ENCODE measurements around the gene CD200R1. TPM values are rescaled to one million over a fixed set of nuclear protein-coding genes. Genes with fewer than 3 reads are reported as not detected.
A peak's percentile ranks its signal among the peaks of the same experiment; 100 is the strongest.

The CD200R1 gene
- total and polyA plus RNA-seq, 2 experiments from 2014 or later = 0.18 to 0.28 TPM

DNA sequence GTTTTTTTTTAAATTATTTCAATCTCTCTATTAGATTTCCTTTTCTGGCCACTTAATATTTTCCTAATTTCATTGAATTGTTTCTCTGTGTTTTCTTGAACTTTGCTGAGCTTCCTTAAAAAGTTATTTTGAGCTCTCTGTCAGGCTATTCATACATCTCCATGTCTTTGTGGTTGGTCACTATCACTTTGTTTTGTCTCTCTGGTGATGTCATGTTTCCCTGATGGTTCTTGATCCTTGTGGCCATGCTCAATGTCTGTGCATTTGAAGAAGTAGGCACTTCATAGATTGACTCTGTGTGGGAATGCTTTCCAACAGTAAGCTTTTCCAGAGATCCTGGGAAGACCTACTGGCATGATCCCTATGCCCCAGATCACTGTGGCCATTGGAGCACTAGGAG is 18.6 kb downstream of the CD200R1 start:
- TF ChIP-seq NANOG (IDR thresholded peaks at IDR 0.05; ENCODE audit: borderline replicate concordance) (no peak), EZH2phosphoT487 (IDR thresholded peaks at IDR 0.05; ENCODE audit: unreplicated experiment) (no peak)
- H3K79me2 ChIP-seq (replicated peaks; ENCODE audit: insufficient read depth) = no peaks in the 10 kb centered on the region
- H3K27ac Mint-ChIP-seq = no peak overlapping the region
- H3K4me1 Mint-ChIP-seq = peaks cover 12% of the 10 kb centered on the region; the same call in 2 of the 3 replicates
- ATAC-seq (no peak), DNase-seq (ENCODE audit: low spot score) (no peak)
- H3K4me1 ChIP-seq (ENCODE audit: insufficient read depth) = no peaks in the 10 kb centered on the region; the same call in 1 of the 2 replicates
- no peaks in the 10 kb centered on the region for H3K27me3 ChIP-seq (ENCODE audit: insufficient read depth)
- H3K27me3 Mint-ChIP-seq (ENCODE audit: insufficient read depth, low read depth, poor library complexity) = no peaks in the 10 kb centered on the region
- no peak overlapping the region for H3K4me2 ChIP-seq
- H3K27ac ChIP-seq (ENCODE audit: low read depth) = no peak overlapping the region
- H3K4me3 Mint-ChIP-seq = no peak overlapping the region
- no peaks in the 10 kb centered on the region for H3K36me3 Mint-ChIP-seq (ENCODE audit: low read depth)
- no peak overlapping the region for H2AFZ ChIP-seq
- H3K9me3 Mint-ChIP-seq = no peaks in the 10 kb centered on the region; the same call in 2 of the 3 replicates
- no peaks in the 10 kb centered on the region for H3K36me3 ChIP-seq (ENCODE audit: insufficient read depth)
- H3K9me2 ChIP-seq (ENCODE audit: insufficient read depth) = no peaks in the 10 kb centered on the region
- no peaks in the 10 kb centered on the region for H3F3A ChIP-seq (replicated peaks; ENCODE audit: low read depth)
- H3K4me3 ChIP-seq = no peak overlapping the region
- H4K20me1 ChIP-seq (replicated peaks; ENCODE audit: insufficient read depth) = no peaks in the 10 kb centered on the region

DNA sequence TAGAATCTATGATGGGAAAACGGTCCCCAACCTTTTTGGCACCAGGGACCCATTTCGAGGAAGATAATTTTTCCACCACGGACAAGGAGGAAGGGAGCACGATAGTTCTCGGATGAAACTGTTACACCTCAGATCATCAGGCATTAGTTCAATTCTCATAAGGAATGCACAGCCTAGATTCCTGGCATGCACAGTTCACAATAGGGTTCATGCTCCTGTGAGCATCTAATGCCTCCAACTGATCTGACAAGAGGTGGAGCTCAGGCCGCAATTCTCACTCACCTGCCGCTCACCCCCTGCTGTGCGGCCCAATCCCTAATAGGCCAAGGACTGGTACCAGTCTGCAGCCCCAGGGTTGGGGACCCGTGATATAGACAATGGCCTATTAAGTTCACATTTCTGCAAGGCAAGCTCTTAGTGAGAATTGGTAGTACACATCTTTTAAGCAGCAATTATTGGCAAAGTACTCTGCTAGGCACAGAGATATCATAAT is 26.5 kb downstream of the CD200R1 start:
- Histone ChIP-seq H3F3A (replicated peaks; ENCODE audit: low read depth) (no peaks in the 10 kb centered on the region), H4K20me1 (replicated peaks; ENCODE audit: insufficient read depth) (no peaks in the 10 kb centered on the region), H3K9me2 (ENCODE audit: insufficient read depth) (no peaks in the 10 kb centered on the region), H3K27ac (ENCODE audit: low read depth) (no peak overlapping the region), H3K79me2 (replicated peaks; ENCODE audit: insufficient read depth) (no peaks in the 10 kb centered on the region), H2AFZ (no peak overlapping the region), H3K36me3 (ENCODE audit: insufficient read depth) (no peaks in the 10 kb centered on the region), H3K4me1 (ENCODE audit: insufficient read depth) (no peaks in the 10 kb centered on the region), H3K4me2 (no peak overlapping the region), H3K4me3 (no peak overlapping the region), H3K27me3 (ENCODE audit: insufficient read depth) (no peaks in the 10 kb centered on the region)
- no peak overlapping the region for H3K4me3 Mint-ChIP-seq
- peak; percentile 56 for ATAC-seq
- no peaks in the 10 kb centered on the region for H3K36me3 Mint-ChIP-seq (ENCODE audit: low read depth)
- no peaks in the 10 kb centered on the region for H3K27me3 Mint-ChIP-seq (ENCODE audit: insufficient read depth, low read depth, poor library complexity)
- peaks cover 6% of the 10 kb centered on the region; the same call in 2 of the 3 replicates for H3K9me3 Mint-ChIP-seq
- peaks cover 6% of the 10 kb centered on the region; the same call in 2 of the 3 replicates for H3K4me1 Mint-ChIP-seq
- DNase-seq (ENCODE audit: low spot score) = peak; percentile 3
- H3K27ac Mint-ChIP-seq = no peak overlapping the region
- TF ChIP-seq ZNF114 (CRISPR knock-in tag; IDR thresholded peaks at IDR 0.05) = no peak
- no peak for TF ChIP-seq JUNB (IDR thresholded peaks at IDR 0.05; ENCODE audit: unreplicated experiment)
- TF ChIP-seq, protein P1, sequence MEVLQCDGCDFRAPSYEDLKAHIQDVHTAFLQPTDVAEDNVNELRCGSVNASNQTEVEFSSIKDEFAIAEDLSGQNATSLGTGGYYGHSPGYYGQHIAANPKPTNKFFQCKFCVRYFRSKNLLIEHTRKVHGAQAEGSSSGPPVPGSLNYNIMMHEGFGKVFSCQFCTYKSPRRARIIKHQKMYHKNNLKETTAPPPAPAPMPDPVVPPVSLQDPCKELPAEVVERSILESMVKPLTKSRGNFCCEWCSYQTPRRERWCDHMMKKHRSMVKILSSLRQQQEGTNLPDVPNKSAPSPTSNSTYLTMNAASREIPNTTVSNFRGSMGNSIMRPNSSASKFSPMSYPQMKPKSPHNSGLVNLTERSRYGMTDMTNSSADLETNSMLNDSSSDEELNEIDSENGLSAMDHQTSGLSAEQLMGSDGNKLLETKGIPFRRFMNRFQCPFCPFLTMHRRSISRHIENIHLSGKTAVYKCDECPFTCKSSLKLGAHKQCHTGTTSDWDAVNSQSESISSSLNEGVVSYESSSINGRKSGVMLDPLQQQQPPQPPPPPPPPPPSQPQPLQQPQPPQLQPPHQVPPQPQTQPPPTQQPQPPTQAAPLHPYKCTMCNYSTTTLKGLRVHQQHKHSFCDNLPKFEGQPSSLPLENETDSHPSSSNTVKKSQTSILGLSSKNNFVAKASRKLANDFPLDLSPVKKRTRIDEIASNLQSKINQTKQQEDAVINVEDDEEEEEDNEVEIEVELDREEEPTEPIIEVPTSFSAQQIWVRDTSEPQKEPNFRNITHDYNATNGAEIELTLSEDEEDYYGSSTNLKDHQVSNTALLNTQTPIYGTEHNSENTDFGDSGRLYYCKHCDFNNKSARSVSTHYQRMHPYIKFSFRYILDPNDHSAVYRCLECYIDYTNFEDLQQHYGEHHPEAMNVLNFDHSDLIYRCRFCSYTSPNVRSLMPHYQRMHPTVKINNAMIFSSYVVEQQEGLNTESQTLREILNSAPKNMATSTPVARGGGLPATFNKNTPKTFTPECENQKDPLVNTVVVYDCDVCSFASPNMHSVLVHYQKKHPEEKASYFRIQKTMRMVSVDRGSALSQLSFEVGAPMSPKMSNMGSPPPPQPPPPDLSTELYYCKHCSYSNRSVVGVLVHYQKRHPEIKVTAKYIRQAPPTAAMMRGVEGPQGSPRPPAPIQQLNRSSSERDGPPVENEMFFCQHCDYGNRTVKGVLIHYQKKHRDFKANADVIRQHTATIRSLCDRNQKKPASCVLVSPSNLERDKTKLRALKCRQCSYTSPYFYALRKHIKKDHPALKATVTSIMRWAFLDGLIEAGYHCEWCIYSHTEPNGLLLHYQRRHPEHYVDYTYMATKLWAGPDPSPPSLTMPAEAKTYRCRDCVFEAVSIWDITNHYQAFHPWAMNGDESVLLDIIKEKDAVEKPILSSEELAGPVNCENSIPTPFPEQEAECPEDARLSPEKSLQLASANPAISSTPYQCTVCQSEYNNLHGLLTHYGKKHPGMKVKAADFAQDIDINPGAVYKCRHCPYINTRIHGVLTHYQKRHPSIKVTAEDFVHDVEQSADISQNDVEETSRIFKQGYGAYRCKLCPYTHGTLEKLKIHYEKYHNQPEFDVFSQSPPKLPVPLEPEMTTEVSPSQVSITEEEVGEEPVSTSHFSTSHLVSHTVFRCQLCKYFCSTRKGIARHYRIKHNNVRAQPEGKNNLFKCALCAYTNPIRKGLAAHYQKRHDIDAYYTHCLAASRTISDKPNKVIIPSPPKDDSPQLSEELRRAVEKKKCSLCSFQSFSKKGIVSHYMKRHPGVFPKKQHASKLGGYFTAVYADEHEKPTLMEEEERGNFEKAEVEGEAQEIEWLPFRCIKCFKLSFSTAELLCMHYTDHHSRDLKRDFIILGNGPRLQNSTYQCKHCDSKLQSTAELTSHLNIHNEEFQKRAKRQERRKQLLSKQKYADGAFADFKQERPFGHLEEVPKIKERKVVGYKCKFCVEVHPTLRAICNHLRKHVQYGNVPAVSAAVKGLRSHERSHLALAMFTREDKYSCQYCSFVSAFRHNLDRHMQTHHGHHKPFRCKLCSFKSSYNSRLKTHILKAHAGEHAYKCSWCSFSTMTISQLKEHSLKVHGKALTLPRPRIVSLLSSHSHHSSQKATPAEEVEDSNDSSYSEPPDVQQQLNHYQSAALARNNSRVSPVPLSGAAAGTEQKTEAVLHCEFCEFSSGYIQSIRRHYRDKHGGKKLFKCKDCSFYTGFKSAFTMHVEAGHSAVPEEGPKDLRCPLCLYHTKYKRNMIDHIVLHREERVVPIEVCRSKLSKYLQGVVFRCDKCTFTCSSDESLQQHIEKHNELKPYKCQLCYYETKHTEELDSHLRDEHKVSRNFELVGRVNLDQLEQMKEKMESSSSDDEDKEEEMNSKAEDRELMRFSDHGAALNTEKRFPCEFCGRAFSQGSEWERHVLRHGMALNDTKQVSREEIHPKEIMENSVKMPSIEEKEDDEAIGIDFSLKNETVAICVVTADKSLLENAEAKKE (CRISPR knock-in tag; IDR thresholded peaks at IDR 0.05) = no peak
- TF ChIP-seq ZNF331 (CRISPR knock-in tag; IDR thresholded peaks at IDR 0.05; ENCODE audit: low read depth) = no peak
- no peak for TF ChIP-seq EZH2phosphoT487 (IDR thresholded peaks at IDR 0.05; ENCODE audit: unreplicated experiment)
- TF ChIP-seq, protein P2, sequence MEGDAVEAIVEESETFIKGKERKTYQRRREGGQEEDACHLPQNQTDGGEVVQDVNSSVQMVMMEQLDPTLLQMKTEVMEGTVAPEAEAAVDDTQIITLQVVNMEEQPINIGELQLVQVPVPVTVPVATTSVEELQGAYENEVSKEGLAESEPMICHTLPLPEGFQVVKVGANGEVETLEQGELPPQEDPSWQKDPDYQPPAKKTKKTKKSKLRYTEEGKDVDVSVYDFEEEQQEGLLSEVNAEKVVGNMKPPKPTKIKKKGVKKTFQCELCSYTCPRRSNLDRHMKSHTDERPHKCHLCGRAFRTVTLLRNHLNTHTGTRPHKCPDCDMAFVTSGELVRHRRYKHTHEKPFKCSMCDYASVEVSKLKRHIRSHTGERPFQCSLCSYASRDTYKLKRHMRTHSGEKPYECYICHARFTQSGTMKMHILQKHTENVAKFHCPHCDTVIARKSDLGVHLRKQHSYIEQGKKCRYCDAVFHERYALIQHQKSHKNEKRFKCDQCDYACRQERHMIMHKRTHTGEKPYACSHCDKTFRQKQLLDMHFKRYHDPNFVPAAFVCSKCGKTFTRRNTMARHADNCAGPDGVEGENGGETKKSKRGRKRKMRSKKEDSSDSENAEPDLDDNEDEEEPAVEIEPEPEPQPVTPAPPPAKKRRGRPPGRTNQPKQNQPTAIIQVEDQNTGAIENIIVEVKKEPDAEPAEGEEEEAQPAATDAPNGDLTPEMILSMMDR (conservative IDR thresholded peaks at IDR 0.05; ENCODE audit: low read depth in 2 of 2) = no peak
- TF ChIP-seq, protein P3, sequence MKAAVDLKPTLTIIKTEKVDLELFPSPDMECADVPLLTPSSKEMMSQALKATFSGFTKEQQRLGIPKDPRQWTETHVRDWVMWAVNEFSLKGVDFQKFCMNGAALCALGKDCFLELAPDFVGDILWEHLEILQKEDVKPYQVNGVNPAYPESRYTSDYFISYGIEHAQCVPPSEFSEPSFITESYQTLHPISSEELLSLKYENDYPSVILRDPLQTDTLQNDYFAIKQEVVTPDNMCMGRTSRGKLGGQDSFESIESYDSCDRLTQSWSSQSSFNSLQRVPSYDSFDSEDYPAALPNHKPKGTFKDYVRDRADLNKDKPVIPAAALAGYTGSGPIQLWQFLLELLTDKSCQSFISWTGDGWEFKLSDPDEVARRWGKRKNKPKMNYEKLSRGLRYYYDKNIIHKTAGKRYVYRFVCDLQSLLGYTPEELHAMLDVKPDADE (IDR thresholded peaks at IDR 0.05) = no peak
- TF ChIP-seq CREB1 (CRISPR knock-in tag; IDR thresholded peaks at IDR 0.05; ENCODE audit: low read depth) = no peak
- TF ChIP-seq NANOG (IDR thresholded peaks at IDR 0.05; ENCODE audit: borderline replicate concordance) = no peak
- TF ChIP-seq EZH2 (IDR thresholded peaks at IDR 0.05; ENCODE audit: low read depth, unreplicated experiment) = no peak

All from GM23338 (cell line).